Activated effector memory CD4-positive, alpha-beta T cell treated with anti-CD3 and anti-CD28 coated beads, Interleukin-2, amount 50 U/mL, for 16 hours (primary cell): Measurements from ENCODE around the gene STK32C.
"Not testable (repeated sequence)": the region's sequence is repeated elsewhere in the genome, so short reads cannot be mapped to it uniquely, and the experiment has no call there.

Source experiments
- DNase-seq: peaks from one replicate; pipeline ENCODE4 v3.0.0-alpha.2; 2020

Gene STK32C

DNA sequence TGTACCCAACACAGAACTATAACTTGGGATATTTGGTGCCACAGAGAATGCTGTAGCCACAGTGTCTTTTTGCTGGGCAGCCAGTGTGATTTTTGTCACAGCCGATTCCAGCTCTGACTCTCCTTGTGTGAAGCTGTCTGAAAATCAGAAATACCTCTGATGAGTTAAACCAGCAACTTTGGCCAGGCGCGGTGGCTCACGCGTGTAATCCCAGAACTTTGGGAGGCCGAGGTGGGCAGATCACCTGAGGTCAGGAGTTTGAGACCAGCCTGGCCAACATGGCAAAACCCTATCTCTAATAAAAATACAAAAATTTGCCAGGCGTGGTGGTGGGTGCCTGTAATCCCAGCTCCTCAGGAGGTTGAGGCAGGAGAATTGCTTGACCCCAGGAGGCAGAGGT, 30.1 kb upstream of the STK32C start:
- DNase-seq, result not testable (repeated sequence)

DNA sequence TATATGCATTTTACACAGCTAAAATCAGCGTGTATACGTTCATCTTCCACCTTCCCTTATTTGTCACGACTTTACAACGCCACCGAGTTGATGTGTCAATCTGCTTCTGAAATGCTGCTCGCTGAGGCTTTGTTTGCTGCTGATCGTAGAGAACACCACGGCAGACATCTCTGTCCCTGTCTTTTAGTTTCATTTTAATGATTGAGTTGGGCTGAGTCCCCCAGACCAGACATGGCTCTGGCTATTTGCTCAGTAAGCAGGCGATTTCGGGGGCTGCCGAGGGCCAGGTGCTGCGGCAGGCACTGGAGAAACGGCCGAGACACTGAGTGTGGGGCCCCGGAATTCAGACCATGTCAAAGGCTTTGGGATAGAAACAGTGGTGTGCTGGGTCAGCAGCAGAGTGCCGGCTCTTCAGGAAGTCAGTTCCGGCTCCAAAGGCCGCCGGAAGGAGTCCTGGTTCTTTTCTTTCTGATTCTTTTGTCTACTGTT, 29.2 kb upstream of the STK32C start:
- no peak for DNase-seq

DNA sequence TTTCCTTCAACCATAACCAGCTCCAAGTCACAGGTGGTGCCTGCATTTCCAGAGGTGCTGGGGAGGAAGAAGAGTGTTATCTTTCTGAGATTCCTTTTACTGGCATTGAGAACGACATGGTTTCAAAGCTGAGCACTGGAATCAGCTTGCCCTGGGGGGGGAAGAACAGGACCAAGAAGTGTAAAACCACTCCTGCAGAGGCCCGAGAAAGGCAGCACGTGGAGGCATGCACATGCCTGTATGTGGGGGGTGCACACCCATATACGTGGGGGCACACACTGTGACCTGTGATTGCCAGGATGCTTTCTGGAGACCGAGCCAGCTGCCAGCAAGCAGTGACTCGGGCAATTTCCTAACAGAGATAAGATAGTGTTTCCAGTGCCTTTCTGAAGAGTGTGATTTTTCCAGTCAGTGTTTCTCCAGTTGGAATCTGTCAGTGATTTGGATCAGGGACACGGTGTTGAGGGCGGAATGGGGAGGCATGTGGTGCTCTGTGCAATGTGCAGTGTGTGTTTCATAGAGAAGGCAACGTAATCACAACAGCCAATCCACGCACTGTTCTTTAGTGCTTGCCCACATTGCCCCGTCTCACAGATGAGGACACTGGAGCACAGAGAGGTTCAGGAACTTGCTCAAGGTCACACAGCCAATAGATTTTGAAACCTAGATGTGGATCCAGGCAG, 28.5 kb upstream of the STK32C start:
- DNase-seq, result no peak

DNA sequence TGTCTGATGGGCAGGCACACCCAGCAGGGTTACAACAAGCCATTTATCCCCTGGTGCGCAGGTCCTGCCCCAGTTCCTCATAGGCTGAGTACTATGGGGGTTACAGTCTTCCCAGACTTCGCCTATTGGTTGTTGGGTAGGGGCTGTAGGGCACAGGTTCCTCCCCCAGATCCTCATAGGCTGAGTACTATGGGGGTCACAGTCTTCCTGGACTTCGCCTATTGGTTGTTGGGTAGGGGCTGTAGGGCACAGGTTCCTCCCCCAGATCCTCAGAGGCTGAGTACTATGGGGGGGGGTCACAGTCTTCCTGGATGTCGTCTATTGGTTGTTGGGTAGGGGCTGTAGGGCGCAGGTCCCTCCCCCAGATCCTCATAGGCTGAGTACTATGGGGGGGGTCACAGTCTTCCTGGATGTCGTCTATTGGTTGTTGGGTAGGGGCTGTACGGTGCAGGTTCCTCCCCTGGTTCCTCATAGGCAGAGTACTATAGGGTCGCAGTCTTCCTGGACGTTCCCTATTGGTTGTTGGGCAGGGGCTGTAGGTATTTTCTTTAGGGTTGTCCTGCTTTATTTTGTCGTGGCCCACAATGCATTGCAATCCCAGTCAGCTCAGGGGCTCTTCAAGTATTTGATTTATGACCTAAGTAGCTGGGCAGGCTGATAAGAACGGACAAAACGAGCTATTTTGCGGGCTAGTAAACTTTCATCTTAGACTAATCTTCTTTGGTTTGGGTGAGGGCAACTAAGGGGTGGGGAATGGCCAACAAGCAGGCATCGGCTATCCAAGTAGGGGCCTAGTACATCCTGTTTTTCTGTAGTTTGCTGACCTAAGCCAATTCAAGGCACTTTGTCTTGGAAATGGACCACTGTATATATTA, 27.7 kb upstream of the STK32C start:
- DNase-seq, result no peak

DNA sequence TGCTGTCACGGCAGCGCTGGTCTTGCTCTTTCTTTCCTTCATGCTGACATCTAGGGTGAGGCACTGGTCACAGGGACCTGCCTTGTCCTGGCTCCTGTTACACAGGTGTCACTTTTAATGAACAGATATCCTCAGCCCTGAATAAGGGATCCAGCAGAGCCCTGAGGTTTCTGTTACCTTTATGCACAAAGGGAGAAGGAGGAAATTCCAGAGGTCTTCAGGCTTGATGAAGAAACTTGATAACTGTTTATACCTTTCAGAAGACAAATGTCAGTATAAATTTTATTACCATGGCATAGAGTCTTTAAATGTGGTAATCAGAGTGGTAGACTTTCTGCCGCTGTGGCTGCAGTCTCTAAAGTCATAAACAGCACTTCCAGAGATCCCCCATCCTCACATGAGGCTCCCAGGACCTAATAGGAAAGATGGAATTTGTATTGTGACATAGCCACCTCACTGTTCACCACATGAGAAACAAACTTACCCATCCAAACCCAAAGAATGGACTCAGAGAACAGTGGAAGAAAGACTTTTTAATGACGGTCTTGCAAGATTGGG, 27.0 kb upstream of the STK32C start:
- no peak for DNase-seq

DNA sequence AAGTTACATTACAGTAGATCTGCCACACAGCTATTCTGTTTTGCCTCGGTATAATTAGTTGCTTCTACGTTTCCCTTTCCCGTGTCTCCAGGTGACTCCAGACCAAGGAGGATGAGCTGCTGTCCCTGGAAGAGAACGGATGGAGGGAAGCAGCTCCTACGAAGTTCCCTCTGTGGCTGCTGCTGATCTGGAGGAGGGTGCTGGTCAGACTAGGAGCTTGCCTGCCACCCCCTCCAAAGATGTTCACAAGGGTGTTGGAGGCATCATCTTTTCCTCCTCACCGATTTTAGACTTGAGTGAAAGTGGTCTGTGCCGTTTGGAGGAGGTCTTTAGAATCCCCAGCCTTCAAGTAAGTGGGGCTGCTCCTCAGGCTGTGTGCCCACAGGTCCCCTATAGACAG, 25.6 kb upstream of the STK32C start:
- DNase-seq, result no peak

DNA sequence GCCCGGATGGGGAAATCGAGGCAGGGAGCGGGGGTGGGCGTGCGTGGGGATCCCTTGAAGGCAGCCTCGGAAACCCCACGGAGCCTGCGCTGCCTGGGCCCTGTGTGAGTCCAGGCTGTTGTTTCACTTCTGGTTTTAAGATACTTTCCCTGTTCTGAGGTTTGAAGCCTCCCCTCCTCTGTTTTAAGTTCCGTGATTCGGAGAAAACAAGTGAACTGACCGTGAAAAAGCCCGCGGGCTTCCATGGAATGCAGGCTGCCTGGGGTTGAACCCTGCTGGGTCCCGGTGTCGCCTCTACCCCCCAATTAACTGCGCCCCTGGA, 24.6 kb upstream of the STK32C start:
- no peak for DNase-seq

DNA sequence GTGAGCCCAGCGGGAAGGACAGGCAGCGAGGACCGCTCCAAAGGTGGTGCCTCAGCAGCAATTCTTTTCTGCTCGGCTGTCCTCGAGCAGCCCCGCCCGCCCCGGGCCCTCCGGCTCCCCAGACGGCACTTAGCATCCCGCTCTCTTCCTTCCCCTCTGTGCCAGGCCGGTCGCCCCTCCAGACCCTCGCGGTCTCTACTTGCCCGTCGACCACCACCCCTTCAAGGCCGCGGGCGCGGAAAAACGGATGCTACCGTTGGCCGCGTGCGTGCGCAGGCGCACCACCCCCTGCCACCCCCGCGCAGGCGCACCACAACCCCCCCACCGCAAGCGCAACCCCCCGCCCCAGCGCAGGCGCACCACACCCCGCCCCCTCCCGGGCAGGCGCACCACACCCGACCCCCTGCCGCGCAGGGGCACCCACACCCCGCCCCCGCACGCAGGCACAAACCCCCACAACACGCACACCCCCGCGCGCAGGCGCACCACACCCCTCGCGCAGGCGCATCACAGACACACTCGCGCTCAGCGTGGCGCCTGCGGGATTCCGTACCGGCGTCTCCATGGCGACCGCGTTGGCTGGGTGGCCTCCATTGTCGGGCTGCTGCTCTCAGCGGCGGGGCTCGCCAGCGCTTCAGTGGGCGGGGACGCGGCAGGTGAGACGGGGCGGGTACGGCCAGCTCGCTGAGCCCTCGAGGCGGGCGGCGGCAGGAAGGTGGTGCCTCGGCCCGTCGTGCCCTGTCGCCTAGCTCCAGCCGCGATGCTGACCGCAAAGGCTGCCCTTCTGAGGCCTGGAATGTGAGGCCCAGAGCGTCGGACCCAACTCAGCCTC, 24.1 kb upstream of the STK32C start, which contains the start of gene LRRC27:
Gene LRRC27 (plus strand): TSS at position 593 of the 832 bp plus-strand sequence. CDS start 1,332 bp downstream, outside the sequence.
- DNase-seq, result peak; percentile 100

DNA sequence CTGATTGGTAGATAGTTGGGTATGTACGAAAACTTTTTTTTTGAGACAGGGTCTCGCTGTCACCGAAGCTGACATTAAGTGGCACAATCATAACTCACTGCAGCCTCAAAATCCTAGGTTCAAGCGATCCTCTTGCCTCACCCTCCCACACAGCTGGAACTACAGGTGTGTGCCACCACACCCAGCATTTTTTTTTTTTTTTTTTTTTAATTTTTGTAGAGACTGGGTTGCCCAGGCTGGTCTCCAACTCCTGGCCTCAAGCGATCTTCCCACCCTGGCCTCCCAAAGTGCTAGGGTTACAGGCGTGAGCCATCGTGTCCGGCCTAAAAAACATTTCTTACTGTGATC, 22.7 kb upstream of the STK32C start:
- no peak for DNase-seq

DNA sequence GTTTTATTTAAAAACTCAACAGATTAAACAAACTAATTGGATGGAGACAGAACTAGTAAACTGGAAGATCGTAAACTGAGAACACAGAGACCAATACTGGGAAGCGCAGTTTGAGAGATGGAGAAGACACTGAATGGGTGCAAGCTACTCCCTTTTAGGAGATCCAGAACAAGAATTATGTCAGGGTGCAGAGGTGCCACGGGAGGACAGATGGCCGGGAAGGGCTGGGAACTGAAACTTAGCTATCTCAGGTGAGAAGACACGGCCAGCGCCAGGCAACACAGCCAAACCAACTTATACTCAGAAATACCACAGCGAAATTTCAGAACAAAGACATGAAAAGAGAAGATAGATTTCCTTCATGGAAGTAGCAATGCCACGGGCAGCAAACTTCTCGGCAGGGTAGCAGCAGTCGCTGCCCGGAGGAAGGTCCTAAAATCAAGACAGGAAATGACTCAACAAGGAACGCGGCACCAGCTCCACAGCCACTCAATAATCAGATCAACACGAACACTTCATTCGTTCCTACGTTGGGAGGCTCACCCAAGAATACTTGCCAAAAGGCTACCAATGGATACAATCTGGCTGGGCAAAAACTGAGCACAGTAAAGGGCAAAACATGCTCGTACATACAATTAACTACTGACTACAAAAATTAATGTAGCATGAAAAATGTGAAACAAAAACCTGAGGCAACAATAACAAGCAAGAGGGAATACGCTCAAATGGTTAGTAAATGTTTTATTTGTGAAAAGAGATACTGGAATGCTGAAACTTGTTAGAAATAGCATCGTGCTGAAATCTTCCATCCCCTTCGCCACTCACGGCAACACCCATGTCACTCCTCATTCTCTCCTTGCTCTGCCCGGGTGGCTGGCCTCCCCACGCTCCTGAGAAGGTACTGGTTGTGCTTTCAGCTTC, 22.1 kb upstream of the STK32C start:
- peak; percentile 80 for DNase-seq

DNA sequence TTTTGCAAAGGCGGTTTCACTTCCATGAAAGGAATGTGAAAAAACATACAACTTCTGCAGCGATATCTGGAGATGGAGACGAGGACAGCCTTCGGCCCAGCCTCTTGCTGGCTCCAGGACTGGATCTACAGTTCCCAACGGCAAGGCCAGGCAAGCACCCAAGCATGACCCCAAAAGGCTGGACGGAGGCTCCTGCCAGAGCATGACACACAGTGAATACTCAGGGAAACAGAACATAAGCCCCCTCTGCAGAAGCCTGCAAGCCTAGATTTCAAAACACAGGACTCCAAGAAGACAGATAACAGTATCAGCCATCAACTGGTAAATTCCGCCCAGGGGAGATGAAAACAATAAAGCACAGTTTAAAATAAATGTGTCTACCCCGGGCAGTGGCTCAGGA, 21.0 kb upstream of the STK32C start:
- no peak for DNase-seq

DNA sequence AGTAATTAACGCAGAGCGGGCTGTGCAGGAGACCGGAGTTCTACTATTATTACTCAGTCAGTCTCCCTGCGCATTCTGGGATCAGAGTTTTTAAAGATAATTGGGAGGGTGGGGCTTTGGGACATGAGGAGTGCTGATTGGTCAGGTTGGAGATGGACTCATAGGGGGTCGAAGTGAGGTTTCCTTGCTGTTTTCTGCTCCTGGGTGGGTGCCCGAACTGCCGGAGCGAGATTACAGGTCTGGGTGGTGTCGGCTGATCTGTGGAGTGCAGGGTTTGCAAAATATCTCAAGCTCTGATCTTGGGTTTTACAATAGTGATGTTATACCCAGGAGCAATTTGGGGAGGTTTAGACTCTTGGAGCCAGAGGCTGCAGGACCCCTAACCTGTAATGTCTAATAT, 20.4 kb upstream of the STK32C start:
- no peak for DNase-seq

DNA sequence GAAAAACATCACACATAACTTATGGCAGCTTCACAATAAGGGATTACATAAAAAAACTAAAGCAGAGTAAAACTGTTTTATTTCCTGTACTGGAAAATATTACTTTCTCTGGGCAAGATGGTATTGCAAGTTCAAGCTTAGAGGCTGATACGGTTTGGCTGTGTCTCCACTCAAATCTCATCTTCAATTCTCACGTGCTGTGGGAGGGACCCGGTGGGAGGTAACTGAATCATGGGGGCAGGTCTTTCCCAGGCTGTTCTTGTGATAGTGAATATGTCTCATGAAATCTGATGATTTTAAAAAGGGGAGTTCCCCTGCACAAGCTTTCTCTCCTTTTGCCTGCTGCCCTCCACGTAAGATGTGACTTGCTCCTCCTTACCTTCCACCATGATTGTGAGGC, 19.2 kb upstream of the STK32C start:
- peak; percentile 84 for DNase-seq

DNA sequence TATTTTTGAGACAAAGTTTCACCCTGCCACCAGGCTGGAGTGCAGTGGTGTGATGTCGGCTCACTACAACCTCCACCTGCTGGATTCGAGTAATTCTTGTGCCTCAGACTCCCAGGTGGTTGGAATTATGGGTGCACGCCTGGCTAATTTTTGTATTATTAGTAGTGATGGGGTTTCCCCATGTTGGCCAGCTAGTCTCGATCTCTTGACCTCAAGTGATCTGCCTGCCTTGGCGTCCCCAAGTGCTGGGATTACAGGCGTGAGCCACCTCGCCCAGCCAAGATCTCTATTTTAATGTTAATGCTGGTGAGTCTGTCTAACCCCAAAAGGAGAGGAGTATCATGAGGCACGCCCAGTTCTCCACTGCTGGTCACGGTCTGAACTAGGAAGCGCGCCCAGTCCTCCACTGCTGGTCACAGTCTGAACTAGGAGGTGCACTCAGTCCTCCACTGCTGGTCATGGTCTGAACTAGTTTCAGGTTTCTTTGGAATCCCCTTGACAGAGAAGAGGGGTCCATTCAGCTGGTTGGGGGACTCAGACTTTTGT, 18.7 kb upstream of the STK32C start:
- no peak for DNase-seq

DNA sequence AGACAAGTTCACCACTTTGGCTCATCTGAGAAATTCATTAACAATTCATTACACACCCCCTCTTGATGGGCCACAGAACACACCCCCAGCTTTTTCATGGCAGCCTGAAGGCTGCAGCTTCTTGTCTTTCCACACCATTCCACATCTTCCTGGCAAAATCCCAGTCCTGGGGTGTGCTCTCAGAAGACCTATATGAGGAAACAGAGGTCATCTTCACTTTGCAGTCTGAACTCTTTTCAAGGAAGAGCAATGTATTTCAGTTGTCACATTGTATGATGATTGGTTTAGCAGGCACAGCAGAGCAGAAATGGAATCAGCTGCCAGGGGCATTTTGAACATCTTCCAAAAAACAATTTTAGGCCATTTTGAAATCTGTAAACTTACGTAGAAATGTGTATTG, 16.4 kb upstream of the STK32C start:
- DNase-seq, result no peak

DNA sequence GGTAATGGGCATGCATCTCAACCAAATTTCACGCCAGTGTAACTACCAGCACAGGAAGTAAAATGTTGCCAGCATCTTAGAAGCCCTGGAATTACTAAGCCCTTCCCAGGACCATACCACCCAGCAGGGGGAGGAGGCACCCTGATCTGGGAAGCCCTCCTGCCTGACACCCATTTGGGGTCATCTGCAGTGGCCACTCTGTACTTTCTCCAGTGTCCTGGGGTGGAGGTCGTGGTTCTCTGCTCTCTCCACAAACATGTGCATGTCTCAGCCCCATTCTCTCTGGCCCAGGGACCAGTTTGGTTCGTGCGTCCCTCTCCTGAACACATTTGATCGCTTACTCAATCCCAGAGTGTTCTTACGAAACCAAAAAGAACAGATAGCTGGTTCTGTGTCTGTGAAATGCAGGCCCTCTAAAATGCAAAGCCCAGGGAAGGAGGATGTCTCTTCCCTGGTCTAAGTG, 14.9 kb upstream of the STK32C start:
- no peak for DNase-seq

DNA sequence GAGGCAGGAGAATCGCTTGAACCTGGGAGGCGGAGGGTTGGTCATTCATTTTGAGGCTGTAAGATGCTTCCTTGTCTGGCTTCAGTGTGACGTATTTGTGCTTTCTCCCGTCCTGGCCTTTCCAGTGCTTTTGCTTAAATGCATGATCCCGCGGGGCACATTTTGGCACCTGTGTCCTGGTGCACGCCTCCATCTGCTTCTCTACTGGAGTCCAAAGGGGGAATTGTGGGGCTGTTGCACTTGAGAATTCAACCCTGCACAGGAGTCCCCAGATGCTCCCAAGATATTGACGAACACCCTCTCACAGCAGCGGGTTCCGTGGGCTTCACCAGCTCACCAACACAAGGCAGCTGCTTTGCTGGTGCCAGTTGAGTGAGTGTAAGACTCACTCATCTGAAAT, 14.0 kb upstream of the STK32C start:
- DNase-seq, result no peak

DNA sequence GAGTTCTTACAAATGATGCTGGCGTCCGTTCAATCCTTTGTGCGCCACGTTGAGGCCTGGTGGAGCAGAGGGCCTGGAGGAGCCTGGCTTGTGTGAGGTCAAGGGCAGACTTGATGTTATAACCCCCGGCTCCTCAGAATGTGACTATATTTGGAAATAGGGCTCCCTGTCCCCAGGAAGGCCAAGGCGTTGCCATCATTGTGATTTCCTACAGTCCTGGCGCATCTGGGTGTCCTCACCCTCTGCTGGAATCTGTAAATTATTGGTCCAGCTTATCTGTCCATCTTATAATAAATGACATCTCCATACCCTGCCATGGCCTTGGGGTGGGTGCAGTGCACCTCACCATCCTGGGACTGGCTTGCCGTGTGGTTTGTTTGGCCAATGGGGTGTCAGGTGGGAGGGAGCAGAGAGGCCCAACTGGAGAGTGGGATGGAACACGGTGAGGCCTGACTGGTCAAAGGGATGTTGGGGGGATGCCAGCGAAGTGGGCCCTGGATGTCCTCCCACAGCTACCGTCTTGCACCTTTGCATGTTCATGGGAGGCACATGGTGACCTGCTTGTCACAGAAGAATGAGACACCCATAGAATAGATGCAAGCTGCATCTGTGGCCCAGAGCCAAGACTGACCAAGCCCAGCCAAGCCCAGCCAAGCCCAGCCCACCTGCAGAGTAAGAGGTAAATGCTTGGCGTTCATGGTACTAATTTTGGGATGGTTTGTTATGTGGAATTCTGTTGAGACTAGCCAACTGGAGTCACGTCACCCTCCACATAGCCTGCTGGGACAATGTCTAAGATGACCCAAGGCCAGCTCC, 13.1 kb upstream of the STK32C start:
- DNase-seq, result no peak

DNA sequence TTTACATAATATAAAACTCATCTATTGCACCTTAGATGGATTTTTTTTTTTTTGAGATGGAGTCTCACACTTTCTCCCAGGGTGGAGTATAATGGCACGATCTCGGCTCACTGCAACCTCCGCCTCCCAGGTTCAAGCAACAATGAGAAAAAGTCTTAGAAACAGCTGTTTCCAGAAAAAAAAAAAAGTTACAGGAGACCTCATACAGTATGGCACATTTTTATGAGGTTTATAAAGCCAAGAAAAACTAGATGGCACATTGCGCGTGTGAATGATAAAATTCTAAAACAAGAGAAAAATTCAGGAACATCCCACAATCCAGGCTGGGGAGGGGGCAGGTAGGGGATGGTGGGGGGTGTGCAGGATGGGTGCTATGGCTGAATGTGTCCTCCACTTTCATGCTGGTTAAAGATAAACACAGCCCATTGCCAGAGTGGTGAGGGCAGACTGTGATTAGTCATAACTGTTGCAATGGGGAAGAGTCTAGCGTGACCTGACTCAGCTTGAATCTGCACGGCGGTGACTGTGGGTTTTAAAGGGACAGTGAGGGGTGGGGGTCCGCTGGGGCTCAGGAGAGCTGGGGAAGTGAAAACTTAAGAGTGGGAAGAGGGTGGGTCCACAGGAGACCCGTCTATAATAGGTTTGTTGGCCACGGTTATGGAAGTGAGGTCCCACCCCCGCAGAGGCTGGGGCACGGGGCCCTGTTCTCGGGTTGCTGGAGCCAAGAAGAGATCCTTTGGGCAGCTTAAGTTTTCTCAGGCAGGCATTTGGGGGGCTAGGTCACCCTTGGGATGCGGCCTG, 12.3 kb upstream of the STK32C start:
- DNase-seq, result peak; percentile 72

DNA sequence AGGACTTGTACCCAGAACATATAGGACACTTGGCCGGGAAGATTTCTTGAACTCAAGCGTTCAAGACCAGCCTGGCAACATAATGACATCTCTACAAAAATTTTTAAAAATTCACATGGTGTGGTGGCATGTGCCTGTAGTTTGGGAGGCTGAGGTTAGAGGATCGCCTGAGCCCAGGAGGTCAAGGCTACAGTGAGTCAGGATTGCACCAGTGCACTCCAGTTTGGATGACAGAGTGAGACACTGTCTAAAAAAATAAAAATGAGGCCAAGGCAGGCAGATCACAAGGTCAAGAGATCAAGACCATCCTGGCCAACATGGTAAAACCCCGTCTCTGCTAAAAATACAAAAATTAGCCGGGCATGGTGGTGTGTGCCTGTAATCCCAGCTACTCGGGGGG, 9.7 kb upstream of the STK32C start:
- not testable (repeated sequence) for DNase-seq
